HG02759 (cell line): ENCODE results near the gene KCNQ1.

Experiments used
- ATAC-seq: cut with Tn5 transposase; IDR thresholded peaks from one replicate; pipeline ENCODE4 v1.9.1; 2021; ENCODE audit warnings: mild to moderate bottlenecking, moderate library complexity; ENCODE audit not compliant: unreplicated experiment

Gene KCNQ1

DNA sequence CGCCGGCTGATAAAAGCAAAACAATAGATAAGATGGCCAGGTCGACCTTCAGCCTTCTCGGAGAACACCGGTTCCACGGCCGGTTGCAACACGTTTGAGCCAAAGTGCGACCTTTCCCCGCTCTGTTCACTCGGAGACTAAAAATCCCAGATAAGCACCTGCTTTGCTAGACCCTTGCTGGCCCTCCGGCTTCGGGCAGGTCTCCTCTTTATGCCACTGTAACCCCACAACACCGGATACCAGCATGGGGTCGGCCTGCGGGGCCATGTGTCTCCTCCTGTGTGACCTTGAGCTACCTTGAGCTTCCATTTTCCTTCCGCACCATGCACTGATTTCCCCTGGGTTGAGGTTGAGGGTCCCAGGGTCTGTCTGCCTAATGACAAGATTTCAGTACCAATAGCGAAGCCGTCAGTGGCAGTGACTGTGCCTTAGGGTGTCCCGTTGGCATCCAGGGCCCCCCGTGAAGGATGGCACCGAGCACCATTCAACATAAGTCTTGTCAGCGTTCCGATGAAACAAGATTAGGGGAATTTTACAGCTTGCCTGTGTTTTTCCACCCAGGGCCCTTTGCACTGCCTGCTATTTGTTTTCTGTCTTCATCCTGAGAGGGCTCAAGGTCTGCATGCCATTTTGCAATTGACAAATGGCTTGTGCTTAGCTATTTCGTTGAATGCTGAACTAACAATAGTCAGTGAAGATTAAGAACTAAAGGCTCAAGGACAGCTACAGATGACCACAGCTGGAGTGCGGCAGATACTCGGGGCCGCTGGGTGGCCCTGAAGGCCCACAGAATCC lies 118.6 kb downstream of the KCNQ1 start:
- no peak for ATAC-seq

DNA sequence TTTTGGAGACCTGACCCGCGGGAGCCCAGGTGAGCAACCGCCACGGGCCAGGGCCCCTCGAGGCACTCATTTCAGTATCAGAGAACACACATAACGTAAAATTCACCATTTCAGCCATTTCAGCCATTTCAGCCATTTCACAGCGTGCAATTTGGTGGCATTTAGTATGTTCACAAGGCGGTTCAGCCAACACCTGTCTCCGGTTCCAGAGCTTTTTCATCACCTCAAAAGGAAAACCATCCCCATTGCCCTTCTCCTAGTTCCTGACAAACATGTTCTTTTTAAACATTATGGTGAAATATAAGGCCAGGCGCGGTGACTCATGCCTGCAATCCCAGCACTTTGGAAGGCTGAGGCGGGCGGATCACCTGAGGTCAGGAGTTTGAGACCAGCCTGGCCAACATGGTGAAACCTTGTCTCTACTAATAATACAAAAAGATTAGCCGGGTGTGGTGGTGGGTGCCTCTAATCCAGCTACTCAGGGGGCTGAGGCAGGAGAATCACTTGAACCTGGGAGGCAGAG lies 119.3 kb downstream of the KCNQ1 start:
- ATAC-seq, result no peak

GRCh38 chr11:2564588-2565425 lies 120.0 kb downstream of the KCNQ1 start:
- ATAC-seq, result no peak

GRCh38 chr11:2565447-2566222 lies 120.8 kb downstream of the KCNQ1 start:
- ATAC-seq, result no peak

DNA sequence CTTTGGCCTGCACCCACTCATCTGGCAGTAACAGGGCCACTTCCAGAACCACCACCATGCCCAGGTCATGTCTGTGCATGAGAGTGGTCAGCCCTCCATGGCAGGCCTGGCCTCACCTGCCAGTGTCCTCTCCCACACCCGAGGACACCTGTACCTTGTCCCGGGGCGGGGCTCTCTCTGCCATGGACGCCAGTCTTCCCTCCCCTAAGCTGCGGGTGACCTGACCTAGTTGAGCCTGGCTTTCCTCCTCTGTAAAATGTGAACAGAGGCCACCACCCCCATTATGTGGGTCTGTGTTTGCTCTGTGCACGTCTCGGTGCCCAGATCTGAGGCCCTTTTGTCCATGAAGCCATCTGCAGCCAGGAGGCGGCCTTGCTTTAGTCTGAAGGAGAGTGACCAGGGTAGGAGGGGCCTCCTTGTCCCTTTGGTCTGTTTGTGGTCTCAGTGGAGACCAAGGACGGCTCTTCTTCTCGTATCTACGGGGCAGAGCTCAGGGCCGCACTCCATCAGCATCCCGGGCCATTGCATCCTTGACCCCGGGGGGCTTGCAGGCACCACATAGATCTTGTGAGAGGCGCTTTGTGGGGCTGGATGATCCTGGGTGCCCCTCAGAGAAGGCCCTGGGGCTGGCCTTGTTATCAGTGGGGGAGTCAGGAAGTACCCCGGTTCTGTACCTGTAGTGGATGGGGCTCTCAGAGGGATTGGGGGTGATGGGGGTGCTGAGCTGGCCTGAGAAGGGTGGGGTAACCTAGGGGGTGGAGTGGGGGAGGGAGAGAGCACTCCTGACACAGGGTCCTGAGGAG lies 121.6 kb downstream of the KCNQ1 start:
- ATAC-seq, result no peak

GRCh38 chr11:2567026-2567671 lies 122.3 kb downstream of the KCNQ1 start:
- no peak for ATAC-seq

DNA sequence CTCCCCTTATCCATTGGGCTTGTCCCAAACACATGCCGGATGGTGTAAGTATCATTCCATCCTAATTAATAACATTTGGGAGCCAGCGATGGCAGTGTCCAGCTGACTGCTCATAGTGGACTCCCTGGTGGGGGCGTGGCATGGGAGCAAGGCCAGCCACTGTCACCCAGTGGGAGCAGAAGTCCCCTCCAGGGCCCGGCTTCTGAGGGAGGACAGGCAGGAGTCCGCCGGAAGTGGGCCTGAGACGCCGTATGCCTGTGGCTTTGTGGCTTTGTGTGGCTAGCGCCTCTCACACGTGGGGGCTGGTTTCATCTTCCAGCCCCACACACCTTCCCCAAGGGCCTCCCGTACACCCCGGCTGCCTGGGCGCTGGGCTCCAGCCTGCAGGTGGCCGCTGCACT lies 124.5 kb downstream of the KCNQ1 start:
- ATAC-seq, result no peak

DNA sequence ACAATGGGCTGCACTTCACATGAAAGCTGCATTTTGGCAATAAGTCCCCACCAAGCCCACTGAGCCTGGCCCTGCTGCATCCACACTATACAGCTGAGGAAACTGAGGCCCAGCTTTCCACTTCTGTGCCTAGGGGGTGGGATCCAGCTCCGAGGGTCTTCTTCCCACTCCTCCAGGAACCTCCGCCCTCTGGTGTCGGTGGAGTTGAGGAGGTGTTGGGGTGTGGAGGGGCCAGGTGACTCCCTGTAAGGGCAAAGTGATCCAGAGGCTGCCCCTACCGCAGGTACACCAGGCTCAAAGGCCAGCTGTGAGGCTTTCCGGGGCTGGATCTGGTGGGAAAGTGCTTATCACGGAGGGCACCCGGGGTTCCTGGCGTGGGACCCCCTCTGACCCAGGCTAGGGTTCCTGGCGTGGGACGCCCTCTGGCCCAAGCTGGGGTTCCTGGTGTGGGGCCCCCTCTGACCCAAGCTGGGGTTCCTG lies 125.0 kb downstream of the KCNQ1 start:
- ATAC-seq, result no peak

- ATAC-seq, result no peak
These were observed 125.5 kb downstream of the KCNQ1 start for GRCh38 chr11:2570211-2570811.

DNA sequence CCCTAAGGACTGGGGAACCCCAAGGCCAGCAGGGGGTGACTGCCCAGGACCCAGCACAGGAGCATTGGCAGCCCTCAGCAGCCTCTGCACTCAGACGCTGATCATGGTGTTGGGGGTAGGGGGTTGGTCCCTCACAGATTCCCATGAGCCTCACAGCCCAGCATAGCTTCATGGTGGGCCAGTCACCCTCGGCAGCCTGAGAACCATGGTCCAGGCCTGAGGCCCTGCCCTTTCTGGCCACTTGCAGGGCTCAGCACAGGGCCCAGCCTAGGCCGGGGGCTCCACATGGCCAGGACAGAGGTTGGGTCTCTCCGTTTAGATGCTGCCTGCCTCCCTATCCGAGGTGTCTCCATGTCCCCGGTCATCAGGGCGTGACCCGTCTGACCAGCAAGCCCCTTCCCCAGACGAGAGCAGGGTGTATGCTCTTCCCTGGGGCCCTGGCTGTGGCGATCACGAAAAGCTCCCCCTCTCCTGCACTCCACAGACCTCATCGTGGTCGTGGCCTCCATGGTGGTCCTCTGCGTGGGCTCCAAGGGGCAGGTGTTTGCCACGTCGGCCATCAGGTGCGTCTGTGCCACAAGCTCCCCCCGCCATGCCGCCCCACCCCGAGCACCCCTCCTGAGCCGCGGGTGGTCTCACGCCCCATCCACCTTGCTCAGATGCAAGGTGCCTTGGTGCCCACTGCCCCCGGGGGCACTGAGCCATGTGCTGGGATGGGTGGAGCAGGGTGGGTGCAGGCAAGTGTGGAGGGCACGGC lies 126.2 kb downstream of the KCNQ1 start:
- no peak for ATAC-seq

GRCh38 chr11:2571598-2572281 lies 126.9 kb downstream of the KCNQ1 start:
- no peak for ATAC-seq

- no peak for ATAC-seq
These were observed 127.9 kb downstream of the KCNQ1 start for GRCh38 chr11:2572491-2573239.

GRCh38 chr11:2573240-2574042 lies 128.6 kb downstream of the KCNQ1 start:
- no peak for ATAC-seq

- ATAC-seq, result no peak
These were observed 129.3 kb downstream of the KCNQ1 start for GRCh38 chr11:2574043-2574552.

DNA sequence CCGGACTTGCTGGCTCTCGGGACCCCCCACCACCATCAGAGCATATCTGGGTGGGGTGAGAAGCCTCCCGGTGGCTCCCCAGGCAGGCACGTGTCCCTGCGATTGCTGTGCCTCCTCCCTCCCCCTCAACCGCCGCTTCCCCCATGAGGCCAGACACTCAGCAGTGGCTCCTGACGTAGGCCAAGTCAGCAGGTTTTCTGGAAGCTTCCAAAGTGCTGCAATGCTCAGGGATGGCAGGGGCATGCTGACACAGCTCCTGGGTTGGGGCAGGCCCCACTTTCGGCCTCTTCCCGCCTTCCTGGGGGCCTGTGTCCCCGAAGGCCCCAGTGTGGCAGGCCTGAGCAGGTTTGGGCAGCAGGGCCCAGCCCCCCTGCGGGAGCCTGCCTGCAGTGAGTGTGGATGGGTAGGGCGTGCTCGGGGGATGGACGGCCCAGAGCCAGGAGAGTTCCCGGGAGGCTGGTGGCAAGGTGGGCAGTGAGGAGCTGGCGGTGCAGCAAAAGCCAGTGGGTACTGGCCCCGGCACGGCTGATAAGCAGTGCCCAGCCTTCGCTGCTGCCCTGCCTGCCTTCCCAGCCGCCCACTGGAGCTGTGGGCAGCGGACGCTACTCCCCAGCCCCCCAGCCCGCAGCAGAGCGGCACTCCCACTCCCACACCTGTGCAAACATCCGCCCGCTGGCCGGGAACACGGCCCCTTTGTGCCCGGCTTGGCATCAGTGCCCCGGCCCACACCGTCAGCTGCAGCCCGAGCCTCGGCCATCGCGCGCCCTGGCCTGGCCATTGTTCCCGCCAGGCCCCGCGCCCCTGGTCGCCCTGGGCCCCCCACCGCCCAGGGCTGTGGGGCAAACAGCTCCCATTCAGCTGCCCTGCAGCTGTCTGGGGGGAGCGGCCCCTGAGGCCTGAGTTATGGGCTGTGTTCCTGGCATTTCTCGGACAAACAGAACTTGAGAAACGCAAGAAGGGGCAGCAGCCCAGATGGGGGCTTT lies 130.0 kb downstream of the KCNQ1 start:
- no peak for ATAC-seq
